ENCODE measurements around the gene TXNL4A.
A peak's percentile ranks its signal among the peaks of the same experiment; 100 is the strongest.
"Not testable (repeated sequence)": the region's sequence is repeated elsewhere in the genome, so short reads cannot be mapped to it uniquely, and the experiment has no call there.

Gene TXNL4A

DNA sequence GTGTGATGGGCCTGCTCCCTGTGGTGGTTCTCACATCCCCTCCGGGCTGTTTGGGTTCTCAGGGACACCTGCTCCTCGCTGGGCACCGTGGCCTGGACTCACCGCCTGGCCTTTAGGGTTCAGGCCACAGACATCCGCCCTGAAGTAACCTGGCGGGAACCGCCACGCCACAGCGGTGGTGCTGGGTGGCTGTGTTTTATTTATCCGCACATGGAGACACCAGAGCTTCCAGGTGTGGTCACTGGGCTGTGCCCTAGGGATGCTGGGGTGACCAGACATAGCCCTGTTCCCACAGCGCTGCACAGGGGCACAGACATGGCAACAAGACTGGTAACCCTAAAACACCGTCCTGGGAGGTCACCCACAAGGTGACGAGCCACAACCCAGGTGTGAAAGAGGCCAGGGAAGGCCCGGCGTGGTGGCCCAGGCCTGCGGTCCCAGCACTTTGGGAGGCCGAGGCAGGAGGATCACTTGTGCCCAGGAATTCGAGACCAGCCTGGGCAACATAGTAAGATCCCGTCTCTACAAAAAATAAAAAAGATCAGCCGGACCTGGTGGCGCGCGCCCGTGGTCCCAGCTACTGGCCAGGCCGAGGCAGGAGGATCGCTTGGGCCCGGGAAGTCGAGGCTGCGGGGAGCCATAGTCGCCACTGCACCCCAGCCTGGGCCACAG lies 24.6 kb downstream of the TXNL4A start:
- no peak for DNase-seq

DNA sequence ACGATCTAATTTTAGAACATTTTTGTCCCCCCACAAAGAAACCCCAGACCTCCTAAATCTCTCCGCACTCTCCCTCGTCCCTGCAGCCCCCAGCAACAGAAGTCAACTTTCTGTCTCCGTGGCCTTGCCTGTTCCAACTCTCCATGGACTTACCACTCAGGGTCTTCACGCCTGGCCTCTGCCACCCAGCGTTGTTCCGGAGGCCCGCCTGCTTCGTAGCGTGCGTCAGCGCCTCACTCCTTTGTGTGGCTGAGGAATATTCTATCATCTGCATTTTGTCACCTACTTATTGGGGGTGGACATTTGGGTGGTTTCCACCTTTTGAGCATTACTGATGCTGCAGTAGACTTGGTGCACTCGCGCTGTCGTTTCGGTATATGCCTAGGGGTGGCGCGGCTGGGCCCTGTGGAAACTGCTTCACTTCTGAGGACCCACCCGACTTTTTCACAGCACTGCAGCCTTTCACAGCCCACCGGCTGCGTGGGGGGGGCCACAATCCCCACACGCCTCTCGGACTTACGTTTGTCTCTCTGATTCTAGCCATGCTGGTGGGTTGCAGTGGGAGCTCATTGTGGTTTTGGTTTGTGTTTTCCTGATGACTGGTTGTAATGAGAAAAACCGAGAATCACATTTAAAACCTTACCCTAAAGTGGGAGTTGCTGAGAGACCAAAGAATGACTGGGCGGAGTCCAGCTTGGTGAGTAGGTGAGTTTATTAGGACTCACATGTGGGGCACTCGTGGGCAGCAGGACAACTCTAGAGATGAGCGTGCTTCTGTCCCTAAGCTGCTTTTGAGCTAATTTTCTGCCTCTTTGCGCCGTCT lies 25.3 kb downstream of the TXNL4A start:
- no peak for DNase-seq

DNA sequence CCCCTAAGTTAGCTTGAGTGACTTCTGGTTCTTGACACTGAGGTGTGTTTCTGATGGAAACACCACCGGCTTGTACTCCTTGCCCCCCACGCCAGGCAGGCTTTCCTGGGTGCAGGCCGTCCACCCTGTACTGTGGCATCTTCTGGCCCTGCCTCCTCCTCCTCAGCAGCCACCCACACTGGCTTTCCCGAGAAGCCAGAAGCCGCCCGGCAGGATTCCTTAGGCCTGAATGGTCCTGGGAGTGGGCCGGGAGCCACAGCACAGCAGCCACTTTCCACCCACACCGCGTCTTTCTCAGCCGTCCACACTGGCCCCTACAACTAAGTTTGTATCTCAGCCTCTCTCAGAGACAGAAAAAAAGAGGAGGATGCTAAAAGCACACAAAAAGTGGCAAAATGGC lies 26.1 kb downstream of the TXNL4A start:
- no peak for DNase-seq

DNA sequence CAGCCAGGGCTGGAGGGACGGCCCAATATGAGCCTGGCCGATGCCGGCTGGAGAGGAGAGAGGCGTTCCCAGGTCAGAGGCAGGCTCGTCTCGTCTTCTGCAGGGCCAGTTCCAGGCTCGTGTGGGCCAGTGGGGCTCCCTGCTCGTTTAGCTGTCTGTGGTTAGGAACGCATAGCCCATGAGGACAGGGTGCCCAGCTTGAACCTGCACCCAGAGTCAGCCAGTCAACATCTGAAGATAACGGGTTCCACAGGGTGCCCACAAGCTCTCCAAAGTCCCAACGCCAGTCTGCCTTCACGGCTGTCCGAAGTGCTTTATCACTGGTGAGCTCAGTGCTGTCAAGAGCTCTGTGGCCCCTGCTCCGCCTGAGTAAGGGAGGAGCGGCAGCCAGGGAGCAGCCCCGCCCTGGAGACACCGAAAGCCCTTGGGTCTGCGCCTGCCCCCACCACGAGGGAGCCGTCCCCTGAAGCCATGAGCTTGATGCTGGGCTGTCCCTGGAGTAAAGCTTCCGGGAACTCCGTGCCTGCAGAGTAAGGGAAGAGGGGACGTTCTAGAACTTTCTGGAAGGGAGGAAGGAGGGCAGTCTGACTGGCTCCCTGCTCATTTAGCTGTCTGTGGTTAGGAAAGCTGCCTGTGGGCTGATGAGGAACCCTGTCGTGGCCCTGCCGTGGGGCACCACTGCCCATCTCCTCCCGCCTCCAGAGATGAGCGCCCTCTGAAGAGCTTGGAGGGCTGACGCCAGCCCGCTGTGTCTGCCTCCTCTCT lies 26.7 kb downstream of the TXNL4A start:
- DNase-seq, result no peak

DNA sequence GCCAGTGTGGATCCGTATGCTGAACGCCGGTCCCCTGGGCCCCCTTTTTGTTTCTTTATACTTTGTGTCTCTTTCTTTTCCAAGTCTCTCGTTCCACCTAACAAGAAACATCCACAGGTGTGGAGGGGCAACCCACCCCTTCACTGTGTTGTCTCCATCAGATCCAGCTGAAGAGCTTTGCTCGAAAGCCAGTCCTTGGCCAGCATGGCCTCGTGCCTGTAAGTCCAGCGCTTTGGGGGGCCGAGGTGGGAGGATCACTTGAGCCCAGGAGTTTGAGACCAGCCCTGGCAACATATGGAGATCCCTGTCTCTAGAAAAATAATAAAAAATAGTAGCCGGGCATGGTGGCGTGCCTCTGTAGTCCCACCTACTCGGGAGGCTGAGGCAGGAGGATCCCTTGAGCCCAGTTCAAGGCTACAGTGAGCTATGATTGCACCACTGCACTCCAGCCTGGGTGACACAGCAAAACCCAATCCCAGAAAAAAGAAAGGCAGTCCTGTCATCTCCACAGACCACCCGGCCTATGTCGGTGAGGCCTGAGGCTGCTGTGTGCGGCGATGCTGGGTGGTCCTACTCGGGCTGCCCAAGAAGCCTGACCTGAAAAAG lies 27.3 kb downstream of the TXNL4A start:
- DNase-seq, result no peak

DNA sequence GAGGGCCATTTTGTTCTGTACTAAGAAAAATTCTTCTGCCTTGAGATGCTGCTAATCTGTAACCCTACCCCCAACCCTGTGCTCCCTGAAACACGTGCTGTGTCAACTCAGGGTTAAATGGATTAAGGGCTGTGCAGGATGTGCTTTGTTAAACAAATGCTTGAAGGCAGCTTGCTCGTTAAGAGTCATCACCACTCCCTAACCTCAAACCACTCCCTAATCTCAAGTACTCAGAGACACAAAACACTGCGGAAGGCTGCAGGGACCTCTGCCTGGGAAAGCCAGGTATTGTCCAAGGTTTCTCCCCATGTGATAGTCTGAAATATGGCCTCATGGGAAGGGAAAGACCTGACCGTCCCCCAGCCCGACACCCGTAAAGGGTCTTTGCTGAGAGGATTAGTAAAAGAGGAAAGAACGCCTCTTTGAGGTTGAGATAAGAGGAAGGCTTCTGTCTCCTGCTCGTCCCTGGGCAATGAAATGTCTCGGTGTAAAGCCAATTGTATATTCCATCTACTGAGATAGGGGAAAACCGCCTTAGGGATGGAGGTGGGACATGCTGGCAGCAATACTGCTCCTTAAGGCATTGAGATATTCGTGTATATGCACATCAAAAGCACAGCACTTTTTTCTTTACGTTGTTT lies 28.1 kb downstream of the TXNL4A start:
- not testable (repeated sequence) for DNase-seq

DNA sequence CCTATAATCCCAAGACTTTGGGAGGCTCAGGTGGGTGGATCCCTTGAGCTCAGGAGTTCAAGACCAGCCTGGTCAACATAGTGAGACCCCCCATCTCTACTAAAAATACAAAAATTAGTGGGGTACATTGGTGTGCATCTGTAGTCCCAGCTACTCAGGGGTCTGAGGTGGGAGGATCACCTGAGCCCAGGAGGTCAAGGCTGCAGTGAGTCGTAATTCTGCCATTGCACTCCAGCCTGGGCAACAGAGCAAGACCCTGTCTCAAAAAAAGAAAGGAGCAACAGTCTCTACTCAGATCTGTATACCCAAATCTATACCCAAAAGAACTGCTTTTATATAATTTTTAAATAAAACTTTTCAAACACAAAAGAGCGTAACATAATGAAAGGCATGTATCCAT lies 29.4 kb downstream of the TXNL4A start:
- no peak for DNase-seq

DNA sequence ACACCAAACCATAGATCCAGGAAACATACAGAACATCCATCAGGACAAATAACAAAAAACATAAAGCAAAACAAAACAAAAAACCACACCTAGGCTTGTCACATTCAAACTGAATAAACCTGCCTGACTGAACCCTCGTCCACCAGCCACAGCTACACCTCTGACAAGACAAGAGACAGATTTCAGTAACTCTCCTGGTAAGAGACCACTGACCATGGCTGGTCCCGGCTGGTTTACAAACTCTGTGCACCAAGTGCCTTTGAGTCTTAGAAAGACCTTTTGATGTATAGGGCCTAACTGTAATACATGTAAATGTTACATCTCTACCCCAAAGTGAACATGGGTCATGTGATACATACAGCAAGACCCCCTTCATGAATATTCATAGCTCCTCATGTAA lies 32.1 kb downstream of the TXNL4A start:
- DNase-seq, result no peak

DNA sequence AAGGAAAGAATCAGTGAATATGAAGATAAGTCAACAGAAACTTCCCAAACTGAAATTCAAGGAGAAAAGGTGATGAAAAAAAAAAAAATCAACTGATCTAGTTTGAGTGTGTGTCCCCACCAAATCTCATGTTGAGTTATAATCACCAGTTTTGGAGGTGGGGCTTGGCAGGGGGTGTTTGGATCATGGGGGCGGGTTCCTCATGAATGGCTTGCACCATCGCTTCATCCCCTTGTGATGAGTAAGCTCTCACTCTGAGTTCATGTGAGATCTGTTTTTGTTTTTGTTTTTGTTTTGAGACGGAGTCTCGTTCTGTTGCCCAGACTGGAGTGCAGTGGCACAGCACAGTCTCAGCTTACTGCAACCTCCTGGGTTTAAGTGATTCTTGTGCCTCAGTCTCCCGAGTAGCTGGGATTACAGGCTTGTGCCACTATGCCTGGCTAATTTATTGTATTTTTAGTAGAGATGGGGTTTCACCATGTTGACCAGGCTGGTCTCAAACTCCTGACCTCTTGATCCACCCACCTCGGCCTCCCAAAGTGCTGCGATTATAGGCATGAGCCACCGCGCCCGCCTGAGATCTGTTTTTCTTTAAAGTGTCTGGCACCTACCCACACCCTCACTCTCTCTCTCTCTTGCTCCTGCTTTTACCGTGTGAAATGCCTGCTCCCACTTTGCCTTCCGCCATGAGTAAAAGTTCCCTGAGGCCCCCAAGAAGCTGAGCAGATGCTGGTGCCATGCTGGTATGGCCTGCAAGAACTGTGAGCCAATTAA lies 32.9 kb downstream of the TXNL4A start:
- no peak for DNase-seq

DNA sequence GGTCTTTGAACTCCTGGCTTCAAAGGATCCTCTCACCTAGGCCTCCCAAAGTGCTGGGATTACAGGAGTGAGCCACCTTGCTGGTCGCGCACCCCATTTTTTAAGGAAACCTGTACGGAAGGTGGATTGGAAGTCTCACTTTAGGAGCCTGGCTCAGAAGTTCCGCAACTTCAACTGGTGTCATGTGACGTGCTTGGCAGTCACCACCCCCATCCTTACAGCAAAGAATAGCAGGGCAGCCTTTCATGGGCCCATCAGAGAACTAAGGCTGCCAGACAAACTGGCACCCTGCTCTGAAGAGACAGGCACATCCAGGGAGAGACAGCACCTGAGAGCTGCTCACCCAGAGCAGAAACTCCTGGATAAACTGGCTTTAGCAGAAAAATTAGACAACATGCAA lies 33.6 kb downstream of the TXNL4A start:
- DNase-seq, result no peak

DNA sequence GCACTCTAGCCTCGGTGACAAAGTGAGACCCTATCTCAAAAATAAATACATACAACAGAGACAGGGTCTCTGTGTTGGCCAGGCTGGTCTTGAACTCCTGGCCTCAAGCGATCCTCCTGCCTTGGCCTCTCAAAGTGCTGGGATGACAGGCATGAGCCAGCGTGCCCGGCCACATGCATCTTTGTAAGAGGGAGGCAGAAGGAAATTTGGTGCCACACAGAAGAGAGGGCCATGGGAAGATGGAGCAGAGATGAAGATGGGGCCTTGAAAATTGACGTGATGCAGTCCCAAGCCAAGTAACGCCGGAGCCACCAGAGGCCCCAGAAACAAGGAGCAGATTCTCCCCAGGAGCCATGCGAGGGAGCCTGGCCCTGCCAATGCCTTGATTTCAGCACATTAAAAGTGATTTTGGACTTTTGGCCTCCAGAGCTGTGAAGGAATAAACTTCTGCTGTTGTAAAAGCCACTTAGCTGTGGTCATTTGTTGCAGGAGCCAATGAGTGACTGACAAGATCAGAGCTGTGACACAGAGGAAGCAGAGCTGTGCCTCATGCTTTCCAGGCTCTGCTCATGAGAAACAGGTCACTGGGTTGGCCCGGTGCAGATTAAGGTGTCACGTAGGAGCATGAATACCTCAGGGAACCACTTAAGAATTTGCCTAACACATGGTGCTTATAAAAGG lies 34.3 kb downstream of the TXNL4A start:
- DNase-seq, result no peak

DNA sequence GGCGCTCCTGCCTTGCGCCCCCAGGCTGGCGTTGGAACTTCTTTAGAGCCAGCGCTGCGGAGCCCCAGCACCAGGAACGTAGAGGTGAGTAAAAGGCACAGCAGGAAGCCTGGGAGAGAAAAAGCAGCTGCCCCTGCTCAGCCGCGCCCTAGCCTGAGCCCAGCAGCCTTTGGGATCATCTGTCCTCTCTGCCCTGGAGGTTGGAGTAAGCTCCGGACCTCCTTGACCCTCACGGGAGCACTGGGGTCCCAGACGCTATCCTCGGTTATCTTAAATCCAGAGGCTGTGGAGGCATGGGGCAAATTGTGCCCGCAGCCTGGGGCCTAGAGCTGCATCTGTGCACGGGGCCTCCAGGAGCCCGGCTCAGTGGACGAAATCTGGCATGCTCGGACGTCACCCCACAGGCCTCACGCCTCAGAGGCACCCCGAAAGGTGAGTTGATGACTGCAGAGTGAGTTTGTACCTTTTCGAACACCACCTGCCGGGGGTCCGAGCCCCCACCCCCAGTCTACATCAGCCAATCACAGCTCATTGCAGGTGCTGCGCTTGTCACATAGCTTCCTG lies 35.3 kb downstream of the TXNL4A start:
- no peak for DNase-seq

DNA sequence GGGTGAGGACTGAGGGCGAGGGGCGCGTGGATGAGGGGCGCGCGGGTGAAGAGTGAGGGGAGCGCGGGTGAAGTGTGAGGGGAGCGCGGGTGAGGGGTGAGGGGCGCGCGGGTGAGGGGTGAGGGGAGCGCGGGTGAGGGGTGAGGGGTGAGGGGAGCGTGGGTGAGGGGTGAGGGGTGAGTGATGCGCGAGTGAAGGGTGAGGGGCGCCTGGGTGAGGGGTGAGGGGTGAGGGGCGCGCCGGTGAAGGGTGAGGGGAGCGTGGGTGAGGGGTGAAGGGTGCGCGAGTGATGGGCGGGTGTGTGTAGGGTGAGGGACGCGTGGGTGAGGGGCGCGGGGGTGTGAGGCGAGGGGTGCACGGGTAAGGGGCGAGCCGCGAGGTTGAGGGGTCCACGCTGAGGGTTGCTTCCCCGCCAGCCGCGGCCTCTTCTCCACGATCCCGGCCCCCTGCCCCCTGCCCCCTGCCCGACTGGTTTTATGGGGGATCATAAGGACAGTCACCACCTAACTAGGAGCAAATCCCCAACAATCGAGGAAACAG lies 35.8 kb downstream of the TXNL4A start:
- no peak for DNase-seq

DNA sequence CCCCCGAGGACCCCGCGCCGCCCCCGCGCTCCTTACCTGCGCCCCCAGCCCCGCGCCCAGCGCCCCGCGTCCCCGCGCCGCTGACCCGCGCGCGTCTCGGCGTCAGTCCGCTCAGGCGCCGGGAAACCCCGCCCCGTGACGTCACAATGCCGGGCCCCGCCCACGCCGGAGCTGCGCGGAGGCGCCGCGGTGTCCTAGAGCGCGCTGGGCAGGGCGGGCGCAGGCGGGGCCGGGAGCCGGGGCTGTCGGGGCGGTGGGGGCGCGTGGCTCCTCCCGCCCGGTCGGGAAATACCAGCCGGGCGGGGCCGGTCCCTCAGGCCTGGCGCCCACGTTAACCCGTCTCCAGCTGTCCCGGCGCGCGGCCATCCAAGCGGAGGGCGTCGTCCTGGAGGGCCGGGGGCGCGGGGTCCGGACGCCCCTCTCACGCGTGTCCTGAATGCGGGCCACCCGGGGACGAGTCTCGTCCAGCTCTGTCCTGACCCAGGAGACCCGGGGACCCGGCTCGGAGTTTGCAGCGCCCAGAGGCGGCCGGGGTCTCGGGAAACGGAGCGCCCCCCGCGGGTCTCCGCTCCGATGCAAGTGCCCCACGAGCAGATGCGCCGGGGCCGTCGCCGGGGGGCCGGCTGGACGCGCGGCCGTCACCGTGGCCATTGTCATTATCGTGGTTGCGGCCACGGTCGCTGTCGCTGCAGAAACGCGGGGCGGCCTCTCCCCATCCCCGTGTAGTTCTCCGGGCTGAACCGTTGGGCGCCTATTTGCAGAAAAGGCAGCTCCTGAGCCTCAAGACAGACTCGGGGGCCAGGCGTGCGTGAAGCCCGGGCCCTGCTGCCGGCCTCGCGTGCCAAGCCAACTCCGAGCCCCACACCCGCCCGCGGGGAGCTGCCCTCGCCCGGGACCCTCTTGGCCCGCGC lies 36.6 kb downstream of the TXNL4A start, which contains the start of gene SLC66A2:
TSS of gene SLC66A2 (minus strand) at position 109 of the 911 bp plus-strand sequence. CDS start 727 bp downstream, outside the sequence.
- peak; percentile 18 for DNase-seq

DNA sequence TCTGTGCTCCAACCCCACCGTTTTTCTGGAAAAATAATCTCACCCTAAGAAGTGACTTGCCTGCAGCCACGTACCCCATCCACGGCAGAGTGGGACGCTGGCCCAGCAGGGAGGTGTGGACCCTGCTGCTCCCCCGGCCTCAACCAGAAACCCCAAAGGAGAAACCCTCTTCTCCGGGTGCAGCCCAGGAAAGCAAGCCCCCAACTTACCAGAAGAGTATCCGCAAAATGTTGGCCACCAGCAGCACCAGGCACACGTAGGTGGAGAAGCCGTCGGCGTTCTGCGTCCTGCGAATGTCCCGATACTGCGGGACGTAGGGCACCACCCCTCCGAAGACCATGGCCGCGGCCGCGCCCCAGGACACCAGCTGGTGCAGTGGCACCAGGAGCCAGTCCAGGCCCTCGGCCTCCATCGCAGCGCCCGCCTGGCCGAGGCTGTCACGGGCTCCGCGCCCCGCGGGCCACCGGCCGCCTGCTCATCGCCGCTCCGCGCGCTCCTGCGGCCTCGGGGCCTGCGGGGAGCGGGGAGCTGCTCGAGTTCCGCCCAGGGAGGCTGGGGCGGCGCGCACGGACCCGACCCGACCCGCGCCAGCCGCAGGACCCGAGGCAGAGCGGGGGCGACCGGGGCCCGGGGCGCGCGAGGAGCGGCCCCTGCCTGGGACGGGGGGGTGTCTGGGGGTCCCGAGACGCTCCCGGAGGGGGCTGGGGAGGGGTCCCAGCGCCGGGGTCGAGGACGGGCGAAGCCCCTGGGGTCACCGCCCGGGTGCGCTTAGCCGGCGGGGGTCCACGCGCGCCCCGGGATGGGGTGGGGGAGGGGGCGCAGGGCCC lies 37.6 kb downstream of the TXNL4A start:
- DNase-seq, result no peak

DNA sequence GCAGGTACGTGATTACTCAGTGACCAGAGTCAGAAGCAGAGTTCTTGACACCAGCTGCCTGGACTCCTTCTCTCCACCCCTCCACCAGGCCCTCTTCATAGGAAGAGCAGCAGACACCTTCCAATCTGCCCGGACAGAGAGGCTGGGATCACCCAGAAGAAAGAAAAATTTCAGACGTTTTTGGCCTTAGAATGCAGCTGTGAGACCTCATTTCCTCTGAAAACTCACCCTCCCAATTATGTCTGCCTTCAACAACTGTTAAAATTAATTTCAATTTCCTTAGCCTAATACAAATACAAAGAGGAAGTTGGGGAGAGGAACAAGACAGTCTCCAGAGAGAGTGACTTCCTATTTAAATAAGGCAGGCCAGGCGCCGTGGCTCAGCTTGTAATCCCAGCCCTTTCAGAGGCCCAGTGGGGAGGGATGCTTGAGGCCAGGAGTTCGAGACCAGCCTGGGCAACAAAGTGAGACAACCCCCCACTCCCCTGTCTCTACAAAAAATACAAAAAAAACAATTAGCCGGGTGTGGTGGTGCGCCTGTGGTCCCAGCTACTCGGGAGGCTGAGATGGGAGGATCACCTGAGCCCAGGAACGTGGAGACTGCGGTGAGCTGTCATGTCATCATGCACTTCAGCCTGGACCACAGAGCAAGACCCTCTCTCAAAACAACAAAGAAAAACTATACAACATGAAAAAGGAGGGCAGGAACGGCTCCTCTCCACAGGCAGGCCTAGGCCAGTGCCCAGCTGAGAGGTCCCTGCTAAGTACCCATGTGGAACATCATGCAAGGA lies 38.5 kb downstream of the TXNL4A start:
- DNase-seq, result no peak

DNA sequence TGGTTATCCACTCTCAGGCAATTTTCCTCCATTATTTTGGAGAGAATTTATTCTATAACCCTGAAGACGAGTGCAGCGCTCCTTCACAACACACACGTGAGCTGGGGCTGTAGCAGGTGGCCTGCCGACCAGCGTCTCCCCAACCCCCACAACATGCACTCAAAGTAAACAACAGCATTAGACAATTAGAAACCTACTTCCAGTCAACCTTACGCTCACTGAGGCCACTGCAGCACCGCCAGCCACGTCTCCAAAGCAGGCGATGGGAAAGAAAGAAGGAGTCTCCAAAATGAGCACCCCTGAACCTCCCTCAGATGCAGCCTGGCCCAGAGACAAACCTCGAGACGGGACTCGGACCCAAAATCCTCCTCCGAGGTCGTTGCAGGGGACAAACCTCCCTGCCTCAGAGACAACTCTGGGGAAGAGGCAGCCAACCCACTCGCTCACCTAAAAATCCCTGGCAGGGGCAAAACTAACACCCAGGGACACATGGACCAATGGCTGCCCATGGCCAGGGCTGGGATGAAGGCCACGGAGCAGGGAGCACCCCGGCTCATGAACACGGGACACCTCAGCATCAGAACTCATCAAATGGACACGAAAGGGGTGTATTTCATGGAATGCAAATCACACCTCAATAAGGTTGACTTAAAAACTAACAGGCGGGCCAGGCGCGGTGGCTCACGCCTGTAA lies 39.5 kb downstream of the TXNL4A start:
- no peak for DNase-seq
